Suppressor macrophage treated with lipopolysaccharide for 1 hour (primary cell): Measurements from ENCODE around the gene VOPP1.

Experiments
- DNase-seq, 3 donors: peaks; one replicate each; pipeline ENCODE4 v3.0.0-alpha.2; 2020 to 2022

VOPP1 gene

DNA sequence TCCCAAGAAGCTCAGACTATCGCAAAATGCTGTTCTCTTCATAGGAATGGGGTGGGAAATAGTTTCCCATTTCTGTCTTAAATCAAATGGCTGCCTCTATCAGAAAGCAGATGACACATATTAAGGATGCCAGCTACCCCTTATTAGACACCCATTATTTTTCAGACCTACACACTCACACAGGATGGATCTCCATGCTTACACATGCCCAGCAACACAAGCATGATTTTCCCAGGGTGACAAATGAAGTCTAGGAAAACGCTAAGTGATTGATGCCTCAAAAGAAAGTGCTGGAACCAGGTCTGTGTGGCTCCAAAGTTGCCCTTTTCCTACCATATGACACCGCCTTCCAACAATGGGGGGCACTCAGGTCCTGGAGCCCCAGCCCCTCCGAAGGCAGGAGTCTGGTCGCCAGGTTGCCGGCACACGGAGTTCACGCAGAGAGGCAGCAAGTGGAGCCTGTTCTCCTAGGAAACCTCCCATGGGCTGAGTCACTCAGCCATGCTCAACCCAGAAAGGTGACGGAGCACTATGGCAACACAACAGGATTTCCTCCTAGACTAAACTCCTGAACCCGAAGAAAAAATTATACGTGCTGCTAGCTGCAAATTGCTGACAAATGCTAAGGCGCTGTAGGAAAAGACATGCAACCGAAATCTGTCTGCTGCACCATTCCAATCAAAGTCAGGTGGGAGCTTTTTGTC, 19.8 kb downstream of the VOPP1 start:
- DNase-seq, result peak; percentile 75 to 79 (median 77)

DNA sequence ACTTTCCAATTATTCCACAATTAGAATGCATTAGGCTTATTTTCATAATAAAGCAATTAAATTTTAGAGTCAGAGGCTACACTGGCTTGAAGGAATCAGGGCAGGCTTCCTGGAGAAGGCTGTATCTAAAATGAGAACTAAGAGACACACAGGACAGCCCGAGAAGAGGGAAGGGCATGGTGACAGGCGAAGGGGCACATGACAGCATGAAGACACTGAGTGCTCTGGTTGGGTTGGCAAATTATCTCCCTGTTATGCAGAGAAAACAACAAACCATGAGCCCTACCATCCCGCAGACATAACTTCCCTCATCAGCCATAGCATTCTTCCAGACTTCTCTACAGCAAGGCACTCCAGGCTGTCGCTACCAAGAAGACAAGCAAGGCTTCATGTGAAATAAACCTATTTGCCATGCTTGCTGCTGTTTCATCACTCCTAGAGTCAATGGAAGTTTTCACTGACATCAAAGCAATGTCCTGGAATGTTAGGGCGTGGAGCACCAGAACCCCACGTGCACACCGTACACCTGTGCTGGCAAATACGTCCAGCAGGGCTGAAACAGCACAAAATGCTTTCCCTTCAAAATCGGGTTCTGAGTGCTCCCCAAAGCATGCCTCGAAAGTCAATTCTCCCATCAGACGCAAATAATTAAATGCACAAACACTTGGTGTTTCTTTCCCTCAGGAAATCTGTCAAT, 21.3 kb downstream of the VOPP1 start:
- DNase-seq, result peak in 1 of 3 donors; percentile 32

DNA sequence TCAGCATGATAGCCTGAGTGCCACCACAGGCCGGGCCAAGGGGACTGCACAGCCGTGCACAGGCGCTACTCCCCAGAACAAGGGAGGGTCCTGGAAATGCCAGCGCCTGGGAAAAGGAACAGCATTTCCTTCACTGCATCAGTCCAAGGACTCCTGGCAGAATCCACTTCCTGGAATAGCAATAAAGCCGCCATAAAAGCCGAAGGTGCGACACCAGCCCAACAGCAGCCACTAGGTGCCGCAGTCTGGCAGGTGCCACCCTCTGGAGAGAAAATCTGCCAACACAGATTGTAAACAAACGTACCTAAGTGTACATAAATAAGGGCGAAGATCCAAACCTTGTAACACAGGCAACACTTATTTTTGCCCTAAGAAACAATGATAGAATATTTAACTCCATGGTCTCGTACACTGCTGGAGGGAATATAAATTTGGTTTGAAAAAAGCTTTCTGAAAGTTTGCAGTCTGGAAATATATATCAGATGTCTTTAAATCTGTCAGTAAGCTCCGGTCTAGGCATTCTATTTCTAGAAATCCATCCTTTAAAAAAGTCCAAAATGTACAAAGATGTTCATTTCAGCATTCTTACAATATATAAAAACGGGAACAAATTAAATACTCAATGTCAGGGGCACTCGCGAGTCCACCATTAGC, 22.2 kb downstream of the VOPP1 start:
- no peak for DNase-seq

DNA sequence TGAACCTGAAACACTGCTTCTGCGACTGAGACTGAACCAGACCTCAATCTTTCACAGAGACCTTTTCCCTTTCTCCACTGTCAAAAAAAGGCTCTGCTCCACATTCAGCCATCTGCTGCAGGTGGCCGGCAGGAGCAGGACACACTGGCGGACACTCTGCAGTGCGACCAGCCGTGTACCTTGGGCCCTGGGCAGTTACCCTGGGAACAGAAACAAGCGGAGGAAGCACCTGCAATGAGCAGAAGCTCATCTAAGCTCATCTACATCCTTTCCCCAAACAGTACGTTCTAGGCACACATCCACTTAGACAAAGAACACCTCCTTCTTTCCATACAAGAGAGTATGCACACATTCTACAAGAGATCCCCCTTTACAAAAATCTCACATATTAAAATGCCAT, 22.8 kb downstream of the VOPP1 start:
- DNase-seq, result no peak

DNA sequence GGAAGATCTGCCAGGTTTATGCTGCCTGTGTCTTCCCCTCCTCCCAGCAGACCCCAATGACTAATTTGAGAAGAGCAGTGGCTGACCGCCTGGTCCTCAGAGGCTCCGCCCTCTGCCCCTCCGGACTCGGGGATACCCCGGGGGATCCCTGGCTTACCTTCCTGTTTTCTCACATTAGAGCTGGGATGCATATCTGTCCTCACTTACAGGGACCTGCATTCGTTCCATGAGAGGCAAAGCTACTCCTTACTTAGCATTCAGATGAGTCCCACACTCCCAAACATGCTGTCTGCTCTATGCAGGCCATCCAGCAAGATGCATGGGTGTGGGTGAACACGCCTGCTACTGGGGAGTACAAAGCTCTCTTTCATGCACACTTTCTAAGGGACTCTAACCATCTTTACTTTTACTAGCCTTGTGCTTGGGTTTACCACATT, 24.0 kb downstream of the VOPP1 start:
- DNase-seq, result peak in 2 of 3 donors; percentile 49 to 69

DNA sequence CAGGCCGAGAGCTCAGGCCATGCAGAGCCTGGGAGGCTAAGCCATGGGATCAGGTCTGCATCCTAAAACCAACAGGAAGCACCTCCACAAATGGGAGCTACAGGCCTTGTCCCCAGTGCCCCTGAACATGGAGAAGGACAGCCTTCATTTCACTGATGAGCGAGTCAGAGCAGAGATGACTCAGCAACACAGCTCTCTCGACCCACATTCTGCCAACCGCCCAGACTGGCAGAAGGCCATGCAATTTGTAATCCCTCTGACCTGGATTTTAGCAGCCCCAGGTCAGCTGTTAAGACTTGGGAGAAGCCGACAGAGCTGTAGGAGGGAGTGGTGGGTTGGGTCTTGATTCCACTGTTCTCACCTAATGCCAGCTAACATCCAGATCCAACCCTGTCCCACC, 25.5 kb downstream of the VOPP1 start:
- DNase-seq, result peak; percentile 82 to 87 (median 83)

DNA sequence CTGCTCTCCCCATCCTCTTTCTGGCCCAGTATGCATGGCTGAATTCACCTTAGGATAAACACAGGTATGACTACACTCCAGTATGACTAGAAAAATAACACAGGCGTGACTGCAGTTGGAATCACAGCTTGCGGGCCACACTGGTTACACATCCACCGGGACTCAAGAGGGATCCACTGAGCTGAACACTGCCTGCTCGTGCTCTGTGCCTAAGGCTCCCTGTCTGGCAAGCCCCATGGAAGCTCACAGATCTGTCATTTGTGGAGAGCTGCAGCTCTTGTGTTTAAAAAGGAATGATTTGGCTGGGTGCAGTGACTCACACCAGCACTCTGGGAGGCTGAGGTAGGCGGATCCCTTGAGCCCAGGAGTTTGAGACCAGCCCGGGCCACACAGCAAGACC, 26.8 kb downstream of the VOPP1 start:
- DNase-seq, result peak in 2 of 3 donors; percentile 23 to 50

DNA sequence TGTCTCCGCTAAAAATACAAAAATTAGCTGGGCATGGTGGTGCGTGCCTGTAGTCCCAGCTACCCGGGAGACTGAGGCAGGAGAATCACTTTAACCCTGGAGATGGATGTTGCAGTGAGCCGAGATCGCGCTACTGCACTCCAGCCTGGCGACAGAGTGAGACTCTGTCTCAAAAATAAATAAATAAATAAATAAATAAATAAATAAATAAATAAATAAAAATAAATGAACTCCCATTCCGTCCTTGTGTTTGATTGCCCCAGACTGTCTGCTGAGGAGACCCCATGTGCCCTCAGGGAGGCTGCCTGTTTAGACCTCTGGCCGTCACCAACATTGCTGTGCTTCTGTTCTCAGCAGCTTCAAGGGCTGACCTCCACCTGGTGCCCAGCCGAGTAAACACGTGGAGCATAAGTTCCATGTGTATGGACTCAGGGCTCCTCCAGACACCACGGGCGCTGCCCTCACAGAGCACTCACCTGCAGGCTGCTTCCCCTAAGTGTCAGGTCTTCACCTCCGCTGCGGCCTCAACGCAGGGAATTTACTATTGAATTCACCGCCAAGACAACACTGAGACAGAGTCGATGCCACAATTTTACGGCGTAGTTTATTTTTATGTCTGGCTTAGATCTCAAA, 32.0 kb downstream of the VOPP1 start:
- DNase-seq, result no peak

DNA sequence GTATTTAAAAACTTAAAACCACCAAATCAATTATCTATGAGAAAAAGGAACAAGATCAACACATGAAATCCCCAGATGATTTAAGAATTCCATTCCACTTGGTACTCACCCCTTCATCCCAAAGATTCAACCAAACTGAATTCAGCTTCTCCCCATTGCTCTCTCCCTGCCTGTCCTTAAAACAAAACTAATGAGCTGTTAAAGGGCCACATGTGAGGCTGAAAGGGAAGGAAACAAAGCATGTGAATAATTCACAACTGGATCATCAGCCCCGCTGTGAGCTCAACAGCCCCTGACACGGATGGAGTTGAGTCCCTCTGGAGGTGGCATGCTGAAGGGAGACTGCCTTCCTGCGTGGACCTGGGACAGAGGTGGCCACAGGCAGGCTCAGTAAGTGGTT, 32.9 kb downstream of the VOPP1 start:
- peak in 2 of 3 donors; percentile 52 to 60 for DNase-seq

DNA sequence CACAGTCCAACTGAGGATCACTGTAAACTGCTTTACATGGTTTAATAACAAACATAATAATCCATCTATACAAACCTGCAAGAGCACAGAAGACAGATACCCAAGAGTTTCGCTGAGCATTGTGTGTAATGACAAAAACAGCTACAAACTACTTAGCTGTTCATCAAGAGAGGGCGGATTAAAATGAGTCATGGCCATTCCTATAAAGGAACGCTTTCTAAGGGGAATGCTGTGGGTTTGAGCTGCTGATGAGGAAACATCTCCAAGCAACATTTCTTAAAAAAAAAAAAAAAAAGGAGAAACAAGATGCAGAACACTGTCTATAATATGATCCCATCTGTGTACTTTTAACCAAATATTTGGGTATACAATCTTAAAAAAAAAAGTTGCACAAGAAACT, 33.8 kb downstream of the VOPP1 start:
- DNase-seq, result peak; percentile 84 to 92 (median 91)

DNA sequence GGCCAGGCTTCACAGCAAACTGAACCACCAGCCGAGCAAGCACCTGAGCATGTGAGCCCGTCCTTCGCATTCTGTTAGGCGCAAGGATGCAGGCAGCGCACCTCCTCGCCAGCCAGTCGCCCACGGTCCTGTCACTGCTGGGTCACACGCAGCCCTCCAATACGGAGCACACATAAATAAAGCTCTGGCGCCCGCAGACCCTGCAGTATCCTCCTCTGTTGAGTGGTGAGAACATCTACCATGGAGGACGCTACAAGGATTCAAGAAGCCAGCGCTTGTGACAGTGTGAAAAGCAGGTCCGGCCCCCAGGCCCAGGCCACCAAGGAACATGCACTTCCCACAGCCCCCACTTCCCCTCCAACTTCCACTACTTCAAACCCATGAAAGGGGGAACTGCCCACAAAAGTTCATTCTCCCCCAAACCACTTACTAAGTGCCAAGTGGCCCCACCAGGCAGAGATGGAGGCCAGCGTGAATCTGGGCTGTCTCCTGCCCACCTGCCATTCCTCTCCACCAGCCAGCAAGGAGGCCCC, 34.8 kb downstream of the VOPP1 start:
- peak in 2 of 3 donors; percentile 43 to 50 for DNase-seq

DNA sequence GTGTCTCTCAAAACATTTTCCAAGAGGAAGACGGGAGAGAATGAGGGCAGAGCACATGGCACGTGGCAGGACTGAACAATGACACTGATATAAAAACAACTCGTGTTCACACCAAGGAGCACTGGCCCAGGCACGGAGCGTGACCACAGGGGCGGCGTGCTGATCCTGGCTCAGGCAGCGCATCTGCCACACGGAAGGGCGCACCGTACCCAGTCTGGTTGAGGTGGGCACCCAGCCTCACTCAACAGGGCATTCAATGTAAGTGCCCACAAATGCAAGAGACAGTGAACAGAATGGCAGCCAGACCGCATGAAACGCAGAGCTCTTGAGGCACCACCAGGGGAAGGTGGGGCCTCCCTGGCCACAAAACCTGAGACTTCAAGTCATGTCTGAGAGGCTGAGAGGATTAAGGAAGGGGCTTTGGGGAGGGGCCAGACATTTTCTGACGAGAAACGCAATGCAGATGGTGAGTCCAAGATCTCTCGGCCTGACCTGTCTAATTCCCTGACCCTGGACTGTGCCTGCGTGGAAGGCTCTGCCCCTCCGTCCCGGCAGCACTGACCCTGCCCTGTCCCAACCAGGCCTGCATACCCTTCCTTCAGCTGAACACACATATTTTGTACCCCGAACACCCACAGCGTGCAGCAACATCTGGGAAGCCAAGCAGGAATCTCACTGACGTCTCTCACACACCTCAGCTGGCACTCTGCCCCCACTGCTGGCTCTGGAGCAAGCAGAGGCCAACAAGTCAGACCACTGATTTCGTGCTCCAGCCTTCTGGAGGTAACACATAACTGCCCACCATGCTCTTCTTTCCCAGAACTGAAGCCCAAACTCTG, 35.5 kb downstream of the VOPP1 start:
- DNase-seq, result no peak

DNA sequence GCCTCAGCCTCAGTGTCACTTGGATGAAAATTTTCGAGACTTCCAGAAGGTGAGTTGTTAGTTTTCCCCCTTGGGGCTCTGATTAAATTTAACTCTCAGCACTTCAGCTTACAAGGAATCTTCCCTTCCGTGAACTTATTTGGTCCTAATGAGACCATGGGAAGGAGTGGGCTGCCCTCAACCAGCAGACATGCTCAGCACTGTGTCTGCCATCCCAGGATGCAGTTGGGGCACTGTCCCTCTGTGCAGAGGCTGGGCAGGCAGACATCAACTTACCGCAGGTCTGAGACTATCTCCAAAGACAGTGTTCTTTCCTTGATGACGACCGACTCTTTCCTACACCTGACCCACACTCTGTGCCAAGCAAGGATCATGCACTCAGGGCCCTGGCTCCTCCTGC, 36.7 kb downstream of the VOPP1 start:
- DNase-seq, result no peak

DNA sequence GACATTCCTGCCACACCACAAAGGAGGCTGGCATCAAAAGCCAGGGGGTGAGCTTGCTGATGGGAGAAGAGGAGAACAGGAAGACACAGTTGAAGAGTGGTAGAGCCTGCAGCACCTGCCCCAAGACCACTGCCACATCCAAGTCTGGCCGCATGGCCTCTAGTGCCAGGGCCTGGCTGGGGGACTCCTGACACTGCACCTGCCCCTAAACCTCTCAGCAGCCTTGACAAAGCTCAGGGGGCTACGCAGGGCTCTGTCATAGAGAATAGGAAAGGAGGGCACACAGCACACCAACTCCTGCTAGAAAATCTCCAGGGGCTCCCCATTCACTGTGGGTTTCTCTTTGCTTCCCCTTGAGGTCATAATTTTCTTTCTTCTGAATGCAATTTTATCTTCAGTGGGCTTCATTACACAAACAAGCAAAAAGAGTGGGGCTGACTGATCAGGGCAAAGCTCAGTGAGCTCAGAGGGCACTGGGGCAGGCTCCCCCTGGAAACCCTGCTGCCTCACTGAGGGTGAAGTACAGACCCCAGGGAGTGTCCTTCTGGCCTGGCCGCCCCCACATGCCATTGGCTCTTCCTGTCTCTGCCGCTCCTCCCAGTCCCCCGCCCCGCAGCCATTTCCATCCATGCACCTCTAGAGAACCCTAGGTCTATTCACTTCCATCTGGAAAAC, 37.2 kb downstream of the VOPP1 start:
- peak; percentile 47 to 65 (median 60) for DNase-seq

DNA sequence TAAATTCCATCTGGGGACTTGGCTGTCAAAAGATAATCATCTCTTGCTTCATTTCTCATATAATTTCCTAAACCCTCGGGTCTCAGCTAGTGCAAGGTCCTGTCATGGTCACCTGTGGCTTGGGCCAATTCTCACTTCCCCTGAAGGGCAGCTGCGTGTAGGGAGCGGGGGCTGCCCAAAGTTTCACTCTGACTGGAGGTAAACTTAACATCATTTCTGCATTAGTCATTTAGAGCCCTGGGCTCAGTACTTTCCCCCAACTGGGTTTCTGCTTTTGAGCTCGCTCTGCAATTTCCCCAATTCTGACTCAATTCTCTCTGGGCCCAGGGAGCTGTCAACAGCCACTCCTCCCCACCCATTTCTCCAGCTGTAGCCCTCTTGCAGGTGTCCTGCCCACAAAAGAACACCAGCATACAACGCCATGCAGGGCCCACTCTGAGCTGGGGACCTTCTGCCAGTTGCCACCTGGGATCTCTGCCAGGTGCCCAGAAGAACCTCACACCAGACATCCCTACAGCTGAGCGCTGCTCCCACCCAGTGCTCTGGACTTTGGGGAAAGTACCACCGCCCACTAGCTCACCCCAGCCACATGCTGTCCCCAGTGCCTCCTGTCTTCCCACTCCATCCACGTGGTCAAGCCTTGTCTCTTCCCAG, 37.9 kb downstream of the VOPP1 start:
- peak; percentile 95 to 99 (median 98) for DNase-seq

DNA sequence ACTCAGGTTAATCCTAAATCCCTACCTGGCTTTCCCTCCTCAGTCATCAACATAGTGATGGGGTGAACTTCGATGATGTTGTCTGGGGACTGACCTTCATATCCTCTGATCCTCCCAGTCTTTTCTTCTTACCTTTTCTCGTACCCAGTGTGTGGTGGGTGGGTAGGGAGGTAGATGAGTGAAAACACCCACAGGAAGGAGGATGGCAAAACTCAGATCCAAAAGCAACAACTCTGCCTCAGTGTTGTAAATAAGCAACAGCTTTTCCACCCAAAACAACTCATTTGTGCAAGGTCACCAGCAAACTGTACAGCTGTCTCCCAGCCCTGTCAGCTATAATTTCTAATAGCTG, 38.6 kb downstream of the VOPP1 start:
- peak in 2 of 3 donors; percentile 29 to 38 for DNase-seq

DNA sequence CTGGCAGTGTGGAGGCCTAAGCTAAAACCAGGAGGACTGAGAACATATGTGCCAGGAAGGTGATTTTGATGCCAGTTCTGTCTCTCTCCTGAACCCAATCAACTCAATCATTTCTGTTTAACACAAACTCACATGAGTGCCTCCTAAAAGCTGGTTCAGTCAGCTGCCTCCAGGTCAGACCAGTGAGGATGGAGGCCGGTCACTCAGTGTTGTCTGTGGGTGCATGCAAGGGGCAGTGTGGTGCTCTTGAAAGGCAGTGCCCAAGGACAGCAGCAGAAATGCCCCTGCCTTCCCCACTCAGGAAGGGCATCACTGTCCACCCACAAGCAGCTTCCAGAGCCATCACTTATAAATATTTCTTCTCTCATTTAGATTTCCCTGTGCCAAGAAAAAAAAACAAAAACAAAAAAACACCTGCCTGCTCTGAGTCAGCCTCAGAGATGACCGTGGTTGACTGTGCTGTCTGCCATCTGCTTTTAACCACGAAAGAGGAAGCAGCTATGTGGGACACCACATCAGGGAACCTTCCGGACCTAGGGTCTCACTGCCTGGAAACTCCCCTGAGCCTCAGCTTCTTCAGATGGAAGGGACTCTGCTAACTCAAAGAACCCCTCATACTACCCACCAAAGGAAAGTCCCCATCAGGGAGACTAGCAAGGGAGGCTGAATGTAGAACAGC, 39.1 kb downstream of the VOPP1 start:
- peak; percentile 93 to 98 (median 94) for DNase-seq

DNA sequence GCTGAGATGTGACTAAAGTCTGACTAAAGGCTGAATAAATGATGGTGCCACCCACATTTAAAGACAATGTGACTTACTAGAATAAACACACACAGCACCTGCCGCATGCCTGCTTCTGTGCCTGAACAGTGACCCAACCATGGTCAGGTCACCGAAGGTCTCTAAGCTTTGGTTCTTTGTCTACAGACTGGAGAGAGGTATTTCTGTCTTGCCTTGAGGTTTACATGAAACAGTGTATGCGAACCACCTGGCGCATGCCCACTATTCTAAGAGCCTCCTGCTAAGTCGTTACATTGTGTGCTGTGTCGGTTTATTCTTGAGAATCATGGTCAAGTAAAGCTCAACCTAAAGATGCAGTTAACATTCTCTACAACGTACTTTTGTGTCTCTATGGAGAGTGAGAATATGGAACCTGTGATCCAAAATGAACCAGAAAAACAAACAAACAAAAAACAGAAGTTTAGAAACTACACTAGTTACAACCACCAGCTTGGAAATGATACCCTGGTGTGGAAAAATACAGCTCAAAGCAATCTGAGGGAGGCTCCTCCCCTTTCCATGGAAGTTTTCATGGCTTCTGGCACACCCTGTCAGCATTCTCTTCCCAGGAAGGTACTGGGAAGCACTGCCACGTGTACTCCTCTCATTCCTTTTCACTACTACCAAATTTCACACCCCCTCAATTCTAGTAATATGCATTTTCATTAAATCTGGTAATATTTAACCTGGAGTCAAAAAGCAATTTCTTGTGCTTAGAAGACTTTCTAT, 40.0 kb downstream of the VOPP1 start:
- DNase-seq, result no peak

DNA sequence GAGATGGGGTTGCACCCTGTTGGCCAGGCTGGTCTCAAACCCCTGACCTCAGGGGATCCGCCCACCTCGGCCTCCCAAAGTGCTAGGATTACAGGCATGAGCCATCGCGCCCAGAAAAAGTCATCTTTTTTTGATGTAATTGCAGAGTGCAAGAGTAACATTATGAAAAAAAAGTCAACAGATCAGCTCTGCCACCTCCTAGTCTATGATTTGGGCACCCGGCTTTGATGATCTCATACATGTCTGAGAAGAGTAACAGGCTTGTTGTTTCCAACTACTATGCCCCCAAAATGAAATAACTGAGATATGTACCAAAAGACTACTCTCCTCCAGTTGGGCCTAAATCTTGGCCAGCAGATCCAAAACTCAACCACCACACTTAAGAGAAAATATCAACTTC, 40.8 kb downstream of the VOPP1 start:
- no peak for DNase-seq

DNA sequence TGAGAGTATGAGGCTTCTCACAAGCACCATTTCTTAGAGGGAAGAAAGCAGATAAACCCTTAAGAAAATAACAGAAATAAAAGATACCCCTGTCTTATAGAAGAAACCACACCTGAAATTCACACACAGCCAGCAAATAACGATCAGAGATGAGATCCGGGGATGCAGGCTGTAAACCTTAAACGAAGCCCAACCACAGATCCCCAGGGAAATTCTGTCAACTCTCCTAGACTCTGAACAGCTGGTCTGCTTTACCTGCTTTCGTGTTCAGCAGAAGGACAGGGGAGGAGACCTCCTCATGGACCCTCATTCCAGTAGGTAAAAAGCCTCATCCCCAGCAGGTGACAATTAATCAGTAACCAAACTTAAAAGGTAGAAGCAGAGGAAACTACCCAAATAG, 45.0 kb downstream of the VOPP1 start:
- DNase-seq, result no peak
